ENCODE results near the gene PKN3.
"Not testable (repeated sequence)": the region's sequence is repeated elsewhere in the genome, so short reads cannot be mapped to it uniquely, and the experiment has no call there.

The PKN3 gene

DNA sequence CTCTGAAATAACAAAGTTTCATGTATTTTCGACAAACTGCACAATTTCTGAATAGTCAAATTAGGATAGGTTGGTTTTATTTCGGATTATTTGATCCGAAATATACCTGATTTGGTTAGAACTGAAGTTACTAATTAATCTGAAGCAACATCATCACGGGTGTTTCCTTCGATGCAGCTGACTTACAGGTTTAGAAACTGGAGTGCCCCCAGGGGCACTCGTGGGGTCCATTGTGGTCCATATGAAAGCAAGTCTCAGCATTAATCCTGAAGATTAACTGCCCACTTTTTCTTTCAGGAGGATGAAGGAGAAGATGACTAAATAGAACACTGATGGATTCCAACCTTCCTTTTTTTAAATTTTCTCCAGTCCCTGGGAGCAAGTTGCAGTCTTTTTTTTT is 8.0 kb upstream of the PKN3 start:
- DNase-seq = no peak

DNA sequence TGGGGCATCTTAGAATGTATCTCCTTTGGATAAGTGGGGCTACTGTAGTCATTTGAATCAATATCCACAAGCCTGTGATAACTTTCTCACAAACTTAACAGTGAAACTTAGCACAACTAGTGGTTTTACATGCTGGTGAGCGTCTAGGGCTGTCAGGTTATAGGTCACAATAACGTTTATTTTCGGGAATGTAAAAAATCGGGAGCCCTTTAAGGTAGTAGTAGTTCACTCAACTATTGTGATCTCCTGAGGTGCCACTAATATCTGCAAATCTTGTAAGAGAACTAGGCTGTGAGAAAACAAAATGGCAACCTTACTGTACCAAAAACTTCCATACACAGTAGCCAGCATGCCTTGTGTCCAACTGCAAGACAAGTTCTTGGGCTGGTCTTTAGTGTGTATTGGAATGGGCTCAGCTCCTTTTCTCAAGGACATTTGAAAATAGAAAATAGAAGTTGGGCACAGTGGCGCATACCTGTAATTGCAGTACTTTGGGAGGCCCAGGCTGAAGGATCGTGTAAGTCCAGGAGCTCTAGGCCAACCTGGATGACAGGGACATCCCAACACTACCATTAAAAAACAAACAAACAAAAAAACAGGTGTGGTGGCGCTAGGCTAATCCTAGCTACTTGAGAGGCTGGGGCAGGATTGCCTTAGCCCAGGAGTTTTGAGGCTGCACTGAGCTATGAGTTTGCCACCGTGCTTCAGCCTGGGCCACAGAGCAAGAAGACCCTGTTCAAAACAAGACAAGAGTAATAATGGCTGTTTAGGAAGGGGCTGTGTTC is 5.2 kb upstream of the PKN3 start:
- DNase-seq = no peak

GRCh38 chr9:128699096-128699795 is 3.1 kb upstream of the PKN3 start:
- DNase-seq = not testable (repeated sequence)

- DNase-seq = no peak
Observed at GRCh38 chr9:128701227-128701854, 962 bp upstream of the PKN3 start.

DNA sequence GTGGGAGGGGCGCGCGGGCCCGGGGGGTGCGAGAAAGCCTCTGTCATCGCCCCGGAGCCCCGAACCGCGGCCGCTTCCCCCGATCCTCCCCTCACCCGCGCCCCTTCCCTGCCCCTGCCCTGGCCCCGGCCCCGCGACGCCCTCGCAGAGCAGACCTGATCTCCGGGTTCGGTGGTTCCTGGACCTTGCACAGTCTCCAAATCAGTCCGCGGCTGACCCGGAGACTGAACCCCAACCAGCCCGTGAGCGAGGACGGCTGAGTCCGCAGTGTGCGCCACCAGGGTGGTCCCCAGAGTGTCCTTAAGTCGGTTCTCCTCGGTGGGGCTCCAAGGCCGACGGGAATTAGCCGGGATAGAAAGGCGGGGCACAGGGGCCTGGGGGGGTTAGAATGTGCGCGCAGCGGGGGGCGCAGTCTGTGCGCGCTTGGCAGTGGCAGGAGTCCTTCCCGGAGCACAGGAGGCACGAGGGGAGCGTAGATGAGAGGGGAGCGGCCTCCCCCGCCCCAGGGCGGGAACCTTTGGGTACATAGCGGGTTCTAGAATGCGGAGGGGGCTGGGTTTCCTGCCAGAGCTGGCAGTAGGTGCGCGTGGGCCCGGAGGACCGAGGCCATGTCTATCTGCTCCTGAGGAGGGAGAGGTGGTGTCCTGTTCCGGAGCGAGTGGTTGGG is 779 bp downstream of the PKN3 start:
- DNase-seq = no peak

- no peak for DNase-seq
Observed at GRCh38 chr9:128703616-128704355, 1.5 kb downstream of the PKN3 start.

DNA sequence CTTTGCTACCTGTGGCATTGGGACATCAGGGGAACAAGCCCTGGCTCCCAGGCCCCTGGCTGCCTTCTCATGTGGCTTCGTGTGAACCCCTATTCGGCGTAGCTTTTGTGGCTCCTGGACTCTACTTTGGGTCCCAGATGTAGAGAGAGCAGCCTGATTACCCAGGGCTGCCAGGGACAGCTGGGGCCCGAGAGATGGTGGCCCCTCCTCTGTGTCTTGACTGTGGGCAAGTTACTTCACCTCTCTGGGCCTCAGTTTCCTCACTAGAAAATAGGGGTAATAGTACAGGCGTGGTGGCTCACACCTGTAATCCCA is 2.0 kb downstream of the PKN3 start:
- DNase-seq = no peak

DNA sequence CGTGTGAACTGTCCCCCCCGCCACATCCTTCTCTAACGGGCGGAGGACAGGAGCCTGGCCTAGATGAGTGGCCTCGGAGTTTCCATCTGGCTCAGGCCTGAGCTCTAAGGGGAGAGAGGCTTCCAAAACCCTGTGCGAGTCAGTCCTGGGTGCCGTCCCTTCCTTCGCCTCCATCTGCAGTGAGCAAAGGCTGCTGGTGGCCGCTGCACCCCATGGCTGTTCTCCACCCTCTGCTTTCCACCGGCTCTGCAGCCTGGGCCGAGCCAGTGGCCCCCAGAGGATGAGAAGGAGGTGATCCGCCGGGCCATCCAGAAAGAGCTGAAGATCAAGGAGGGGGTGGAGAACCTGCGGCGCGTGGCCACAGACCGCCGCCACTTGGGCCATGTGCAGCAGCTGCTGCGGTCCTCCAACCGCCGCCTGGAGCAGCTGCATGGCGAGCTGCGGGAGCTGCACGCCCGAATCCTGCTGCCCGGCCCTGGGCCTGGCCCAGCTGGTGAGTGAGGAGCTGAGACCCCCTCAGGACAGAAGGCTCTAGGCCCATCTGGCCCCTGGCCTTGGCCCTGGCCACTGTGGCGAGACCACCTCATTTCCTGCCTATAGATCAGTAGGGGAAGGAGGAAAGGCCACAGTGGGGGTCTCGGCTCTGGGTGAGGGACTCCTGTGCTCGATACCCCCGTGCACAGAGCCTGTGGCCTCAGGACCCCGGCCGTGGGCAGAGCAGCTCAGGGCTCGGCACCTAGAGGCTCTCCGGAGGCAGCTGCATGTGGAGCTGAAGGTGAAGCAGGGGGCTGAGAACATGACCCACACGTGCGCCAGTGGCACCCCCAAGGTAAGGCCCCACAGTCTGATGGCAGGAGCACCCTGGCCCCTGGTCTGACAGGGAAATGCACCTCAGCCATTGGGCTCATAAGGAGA is 3.0 kb downstream of the PKN3 start:
- DNase-seq = no peak

- DNase-seq = no peak
Observed at GRCh38 chr9:128706045-128706444, 3.7 kb downstream of the PKN3 start.

- DNase-seq = no peak
Observed at GRCh38 chr9:128706671-128707381, 4.5 kb downstream of the PKN3 start.

- DNase-seq = no peak
Observed at GRCh38 chr9:128707446-128707845, 5.1 kb downstream of the PKN3 start.

DNA sequence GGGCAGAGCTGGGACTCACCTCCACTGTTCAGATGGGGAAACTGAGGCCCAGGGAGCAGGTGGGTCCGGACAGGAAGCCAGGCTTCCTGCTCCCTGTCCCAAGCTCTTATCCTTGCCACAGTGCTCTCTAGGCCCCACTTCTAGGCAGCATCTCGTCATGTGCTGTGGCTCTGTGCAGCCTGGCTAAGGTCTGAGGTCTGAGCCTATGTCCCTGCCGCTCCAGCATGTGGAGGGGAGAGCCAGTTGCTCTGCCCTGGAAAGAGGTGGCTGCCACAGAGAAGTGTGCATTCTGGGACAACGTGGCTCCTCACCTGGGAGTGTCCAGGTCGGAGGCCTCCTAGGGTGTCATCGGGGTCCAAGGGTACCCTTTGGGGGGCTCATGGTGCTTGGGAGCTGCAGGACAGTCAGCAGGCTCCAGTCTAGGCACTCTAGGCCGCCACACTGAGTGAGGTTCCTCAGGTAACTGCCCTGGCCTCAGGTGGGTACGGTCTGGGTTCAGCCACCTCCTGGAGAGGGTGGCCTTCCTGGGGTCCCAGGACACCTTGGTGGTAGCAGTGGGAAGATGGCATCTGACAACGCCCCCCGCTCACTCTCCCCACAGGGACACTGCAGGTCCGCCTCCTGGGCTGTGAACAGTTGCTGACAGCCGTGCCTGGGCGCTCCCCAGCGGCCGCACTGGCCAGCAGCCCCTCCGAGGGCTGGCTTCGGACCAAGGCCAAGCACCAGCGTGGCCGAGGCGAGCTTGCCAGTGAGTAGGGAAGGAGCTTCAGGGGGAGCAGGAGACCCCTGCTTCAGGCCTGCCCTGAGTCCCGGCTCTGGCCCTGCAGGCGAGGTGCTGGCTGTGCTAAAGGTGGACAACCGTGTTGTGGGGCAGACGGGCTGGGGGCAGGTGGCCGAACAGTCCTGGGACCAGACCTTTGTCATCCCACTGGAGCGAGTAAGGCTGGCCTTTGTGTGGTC is 10.4 kb downstream of the PKN3 start:
- no peak for DNase-seq

DNA sequence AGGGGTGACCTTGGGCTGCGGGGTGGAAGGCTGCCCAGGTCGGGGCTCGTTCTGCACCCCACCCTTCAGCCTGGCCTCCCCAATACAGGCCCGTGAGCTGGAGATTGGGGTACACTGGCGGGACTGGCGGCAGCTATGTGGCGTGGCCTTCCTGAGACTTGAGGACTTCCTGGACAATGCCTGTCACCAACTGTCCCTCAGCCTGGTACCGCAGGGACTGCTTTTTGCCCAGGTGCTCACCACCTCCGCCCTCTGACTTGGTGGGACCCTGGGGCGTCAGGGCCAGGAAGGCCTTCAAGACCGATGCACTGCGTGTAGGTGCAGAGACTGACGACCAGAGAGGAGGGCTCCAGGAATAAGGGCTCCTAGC is 11.1 kb downstream of the PKN3 start:
- DNase-seq = no peak

DNA sequence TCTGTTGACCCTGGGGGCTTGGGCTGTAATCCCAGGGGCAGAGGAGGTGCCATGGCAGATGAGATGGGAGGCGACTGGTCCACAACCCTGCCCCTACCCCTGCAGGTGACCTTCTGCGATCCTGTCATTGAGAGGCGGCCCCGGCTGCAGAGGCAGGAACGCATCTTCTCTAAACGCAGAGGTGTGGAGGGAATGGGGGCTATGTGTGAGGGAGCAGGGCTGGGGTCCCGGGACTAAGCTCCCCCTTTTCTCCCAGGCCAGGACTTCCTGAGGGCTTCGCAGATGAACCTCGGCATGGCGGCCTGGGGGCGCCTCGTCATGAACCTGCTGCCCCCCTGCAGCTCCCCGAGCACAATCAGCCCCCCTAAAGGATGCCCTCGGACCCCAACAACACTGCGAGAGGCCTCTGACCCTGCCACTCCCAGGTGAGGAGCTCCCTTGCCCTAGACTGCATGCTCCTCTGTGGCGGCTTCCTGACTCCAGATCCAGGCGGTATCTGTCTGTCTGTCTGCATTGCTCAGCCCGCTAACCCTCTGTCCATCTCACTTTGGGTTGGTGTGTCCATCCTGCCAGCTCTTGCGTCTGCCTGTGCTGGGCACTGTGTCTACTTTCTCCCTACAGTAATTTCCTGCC is 11.8 kb downstream of the PKN3 start:
- DNase-seq = no peak

GRCh38 chr9:128714586-128715435 is 12.5 kb downstream of the PKN3 start:
- no peak for DNase-seq

DNA sequence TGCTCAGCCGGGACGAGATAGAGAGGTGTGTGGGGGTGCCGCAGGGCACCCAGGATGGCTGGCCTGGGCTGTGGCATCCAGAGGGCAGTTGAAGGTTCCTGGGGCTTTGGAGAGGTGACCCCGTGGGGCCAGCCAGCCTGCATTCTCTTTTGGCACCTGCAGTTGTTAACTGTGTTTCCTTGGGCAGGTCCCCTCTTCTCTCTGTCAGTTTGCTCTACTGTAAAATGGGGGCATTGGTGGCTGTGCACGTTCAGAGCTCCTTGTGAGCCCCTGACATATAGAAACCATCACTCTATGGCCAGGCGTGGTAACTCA is 13.1 kb downstream of the PKN3 start:
- DNase-seq = no peak

GRCh38 chr9:128716581-128717254 is 14.4 kb downstream of the PKN3 start:
- DNase-seq = no peak

DNA sequence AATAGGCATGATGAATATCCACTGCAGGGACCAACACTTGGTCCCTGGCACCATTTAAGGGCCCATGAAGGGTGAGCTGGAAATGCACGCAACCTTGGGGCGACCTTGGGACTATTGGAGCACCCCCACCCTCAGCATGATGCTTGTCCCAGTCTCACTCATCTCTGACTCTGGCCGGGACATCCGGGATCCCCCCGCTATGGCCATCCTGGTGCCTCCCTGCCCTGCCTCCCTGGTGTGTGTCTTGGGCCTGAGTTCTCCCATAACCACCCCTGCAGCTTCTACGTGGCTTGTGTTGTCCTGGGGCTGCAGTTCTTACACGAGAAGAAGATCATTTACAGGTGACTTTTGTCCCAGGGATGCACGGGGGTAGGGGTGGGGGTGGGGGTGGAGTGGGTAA is 15.7 kb downstream of the PKN3 start:
- DNase-seq = no peak
